ENCODE data around the gene PARD3.

DNA sequence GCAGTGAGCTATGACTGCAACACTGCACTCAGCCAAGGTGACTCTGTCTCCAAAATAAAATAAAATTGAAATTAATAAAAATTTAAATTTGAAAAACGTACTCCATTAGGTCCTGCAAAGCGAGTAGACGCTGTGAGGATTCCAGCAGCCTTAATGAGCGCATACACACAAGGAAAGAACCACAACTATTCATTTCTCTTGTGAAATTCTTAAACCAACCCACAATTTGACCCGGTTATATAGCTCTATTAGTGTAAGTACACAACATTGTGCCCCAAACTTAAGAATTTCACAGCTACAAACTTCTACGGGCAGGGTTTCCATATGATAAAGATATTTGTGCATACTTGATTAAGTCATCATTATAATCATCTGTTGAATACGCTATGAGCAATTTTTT is 84.4 kb downstream of the PARD3 start:
- TF ChIP-seq, protein P1, sequence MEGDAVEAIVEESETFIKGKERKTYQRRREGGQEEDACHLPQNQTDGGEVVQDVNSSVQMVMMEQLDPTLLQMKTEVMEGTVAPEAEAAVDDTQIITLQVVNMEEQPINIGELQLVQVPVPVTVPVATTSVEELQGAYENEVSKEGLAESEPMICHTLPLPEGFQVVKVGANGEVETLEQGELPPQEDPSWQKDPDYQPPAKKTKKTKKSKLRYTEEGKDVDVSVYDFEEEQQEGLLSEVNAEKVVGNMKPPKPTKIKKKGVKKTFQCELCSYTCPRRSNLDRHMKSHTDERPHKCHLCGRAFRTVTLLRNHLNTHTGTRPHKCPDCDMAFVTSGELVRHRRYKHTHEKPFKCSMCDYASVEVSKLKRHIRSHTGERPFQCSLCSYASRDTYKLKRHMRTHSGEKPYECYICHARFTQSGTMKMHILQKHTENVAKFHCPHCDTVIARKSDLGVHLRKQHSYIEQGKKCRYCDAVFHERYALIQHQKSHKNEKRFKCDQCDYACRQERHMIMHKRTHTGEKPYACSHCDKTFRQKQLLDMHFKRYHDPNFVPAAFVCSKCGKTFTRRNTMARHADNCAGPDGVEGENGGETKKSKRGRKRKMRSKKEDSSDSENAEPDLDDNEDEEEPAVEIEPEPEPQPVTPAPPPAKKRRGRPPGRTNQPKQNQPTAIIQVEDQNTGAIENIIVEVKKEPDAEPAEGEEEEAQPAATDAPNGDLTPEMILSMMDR (IDR thresholded peaks at IDR 0.05; ENCODE audit: borderline replicate concordance, extremely low read depth, low read length, poor library complexity, severe bottlenecking), result no peak
- no peak for TF ChIP-seq EZH2 (IDR thresholded peaks at IDR 0.05; ENCODE audit: borderline replicate concordance, low read depth, low read length, severe bottlenecking)
